D341Med (cell line): Measurements from ENCODE around the gene C2orf81.
A peak's percentile ranks its signal among the peaks of the same experiment; 100 is the strongest.
"Not testable (repeated sequence)": the region's sequence is repeated elsewhere in the genome, so short reads cannot be mapped to it uniquely, and the experiment has no call there.

Experiments
- DNase-seq: peaks from one replicate; pipeline ENCODE4 v3.0.0; 2012; ENCODE audit warnings: low spot score

The C2orf81 gene

DNA sequence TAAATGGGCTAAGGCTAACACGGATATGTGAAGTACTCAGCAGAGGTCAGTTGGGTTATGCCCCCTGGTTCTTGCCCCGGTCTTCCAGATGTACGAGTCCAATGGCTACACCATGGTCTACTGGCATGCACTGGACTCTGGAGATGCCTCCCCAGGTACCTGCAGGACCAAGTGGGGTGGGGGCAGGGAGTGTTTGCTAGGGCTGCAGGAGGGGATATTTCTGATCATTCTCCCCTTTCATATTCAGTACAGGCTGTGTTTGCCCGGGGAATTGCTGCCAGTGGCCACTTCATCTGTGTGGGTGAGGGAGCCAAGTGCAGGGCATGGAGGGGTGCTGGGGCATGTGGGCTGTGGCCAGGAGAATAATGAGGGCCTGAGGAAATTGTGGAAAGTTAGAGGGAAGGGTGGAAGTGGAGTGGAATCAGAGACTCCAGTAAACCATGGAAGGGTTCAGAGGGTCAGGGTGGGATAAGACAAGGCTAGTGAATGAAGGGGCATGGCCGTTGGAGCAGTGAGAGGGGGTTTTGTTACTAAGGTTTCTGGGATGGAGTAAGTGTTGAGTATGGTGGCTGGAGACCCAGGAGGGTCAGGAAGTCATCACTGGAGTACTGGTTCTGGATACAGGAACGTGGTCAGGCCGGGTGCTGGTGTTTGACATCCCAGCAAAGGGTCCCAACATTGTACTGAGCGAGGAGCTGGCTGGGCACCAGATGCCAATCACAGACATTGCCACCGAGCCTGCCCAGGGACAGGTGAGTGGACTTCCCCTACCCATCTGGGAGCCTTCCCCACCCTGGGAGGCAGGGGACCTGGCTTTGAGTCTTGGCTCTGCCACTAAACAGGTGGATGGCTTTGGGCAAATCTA is 2.0 kb upstream of the C2orf81 start:
- DNase-seq, result no peak

DNA sequence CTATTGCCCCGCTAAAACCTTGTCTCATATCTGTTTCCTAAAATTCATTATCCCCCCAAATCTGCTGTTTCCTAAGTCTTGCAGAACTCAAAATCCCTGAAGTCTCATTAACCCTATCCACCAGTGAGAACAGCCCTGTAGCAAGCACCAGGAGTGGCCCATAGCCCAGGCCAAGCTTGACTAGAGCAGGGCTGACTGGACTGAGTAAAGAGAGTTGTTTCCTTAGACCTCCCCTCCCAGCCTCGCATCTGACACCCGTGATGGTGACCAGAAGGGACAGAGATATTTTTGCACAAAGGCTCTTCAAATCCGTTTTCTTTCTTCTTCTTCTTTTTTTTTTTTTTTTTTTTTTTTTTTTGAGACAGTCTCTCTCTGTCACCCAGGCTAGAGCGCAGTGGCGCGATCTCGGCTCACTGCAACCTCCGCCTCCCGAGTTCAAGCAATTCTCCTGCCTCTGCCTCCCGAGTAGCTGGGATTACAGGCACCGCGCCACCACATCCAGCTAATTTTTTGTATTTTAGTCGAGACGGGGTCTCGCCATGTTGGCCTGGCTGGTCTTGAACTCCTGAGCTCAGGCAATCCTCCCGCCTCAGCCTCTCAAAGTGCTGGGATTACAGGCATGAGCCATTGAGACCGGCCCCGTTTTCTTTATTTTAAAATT is 846 bp downstream of the C2orf81 start:
- DNase-seq, result not testable (repeated sequence)

DNA sequence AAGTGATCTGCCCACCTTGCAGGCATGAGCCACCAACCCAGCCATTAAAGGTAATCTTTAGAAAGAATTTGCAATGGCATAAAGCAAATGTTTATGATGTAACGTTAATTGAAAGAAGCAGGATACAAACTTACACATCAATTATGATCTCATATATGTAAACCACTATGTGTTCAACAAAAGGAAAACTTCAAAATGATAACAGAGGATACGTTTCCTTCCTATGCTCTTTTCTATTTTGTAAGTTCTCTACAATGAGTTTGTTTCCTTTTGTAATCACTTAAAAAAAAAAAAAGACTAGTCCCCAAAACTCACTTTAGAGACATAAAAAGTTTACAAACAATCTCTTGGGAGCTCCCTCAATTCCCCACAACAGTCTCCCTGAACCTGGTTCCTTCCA is 1.4 kb downstream of the C2orf81 start:
- DNase-seq, result no peak

DNA sequence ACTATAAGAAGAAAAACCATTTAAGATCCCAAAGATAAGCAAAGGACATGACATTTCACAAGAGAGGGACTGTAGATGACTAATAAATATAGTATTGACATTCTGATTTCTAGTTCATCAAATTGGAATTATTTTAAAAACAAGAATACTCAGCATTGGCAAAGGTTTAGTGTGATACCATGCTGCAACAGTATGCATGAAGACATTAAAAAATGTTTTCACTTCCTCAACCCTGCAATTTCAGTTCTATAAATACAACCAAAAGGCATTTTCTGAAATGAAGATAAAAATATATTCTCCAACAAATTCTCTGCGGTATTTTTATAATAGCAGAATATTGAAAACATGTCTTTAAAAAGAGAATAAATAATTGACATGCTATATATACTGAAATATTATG is 2.1 kb downstream of the C2orf81 start:
- DNase-seq, result no peak

DNA sequence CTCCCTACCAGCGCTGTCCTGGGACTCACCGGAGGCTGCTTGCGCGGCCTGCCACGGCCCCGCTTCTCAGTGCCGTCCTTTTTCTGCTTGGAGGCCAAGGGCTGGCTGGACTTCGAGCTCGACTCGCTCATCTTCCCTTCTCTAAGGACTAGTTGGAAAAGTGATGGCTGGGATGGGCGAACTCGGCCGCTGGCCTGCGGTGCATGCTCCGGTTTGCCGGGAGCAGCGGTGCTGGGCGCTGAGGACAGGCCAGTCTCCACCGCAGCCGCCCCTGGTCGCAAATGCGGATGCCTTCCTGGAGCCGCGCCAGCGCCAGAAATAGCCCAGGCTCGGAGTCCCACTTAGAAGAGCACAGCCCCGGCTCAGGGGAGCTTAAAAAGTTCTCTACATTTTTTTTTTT is 3.1 kb downstream of the C2orf81 start:
- no peak for DNase-seq

DNA sequence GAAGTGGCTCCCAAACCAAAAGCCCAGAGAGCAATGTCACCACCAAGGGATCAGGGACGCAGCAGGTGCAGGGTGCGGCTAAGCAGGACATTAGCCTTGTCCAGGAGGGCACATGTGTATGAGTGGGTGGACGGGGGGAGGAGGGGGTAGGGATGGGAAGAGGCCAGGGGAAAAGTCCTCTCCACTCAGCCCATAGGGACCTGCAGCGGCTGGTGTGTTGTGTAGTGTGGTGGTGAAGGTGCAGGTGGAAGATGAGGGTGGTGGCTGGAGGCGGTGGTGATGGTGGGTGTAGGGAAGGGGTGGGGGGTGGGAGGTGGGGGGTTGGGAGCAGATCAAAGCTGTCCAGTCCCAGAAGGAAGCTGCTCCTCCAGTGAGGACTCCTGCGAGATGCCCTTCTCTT is 3.7 kb downstream of the C2orf81 start:
- no peak for DNase-seq

DNA sequence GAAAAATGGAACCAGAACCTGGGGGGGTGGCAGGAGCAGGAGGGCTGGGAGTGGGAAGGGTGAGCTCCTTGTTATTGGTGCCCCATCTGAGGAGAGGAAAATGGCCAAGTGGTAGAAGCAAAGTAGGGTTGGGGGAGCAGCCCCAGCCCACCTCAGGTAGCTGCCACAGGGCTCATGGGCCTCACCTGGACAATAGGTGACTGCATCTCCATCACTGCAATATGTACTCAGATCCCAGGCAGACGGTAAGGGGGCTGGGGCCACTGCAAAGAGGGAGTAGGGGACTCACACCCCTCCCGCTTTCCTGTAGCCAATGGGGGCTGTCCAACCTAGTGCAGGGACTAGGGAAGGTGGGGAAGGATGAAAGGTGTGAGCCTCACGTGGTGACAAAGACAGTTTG is 4.2 kb downstream of the C2orf81 start:
- no peak for DNase-seq

DNA sequence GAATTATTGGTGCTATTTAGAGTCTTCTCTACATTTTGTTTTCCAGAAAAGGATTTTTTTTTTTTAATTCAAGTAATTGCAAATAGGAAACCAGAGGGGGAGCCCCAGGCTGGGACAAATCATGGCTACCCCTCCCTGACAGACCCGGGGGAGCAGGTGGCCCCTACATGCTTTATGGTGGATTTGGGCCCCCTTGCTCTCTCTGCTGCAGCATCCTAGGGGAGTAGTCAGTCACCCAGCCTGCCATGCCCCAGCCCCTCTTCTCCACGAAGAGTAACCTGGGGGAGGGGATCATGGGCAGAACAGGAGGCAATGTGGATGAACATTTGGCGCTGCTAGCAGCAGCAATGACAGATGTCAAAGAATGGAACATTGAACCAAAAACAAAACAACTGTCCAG is 4.6 kb downstream of the C2orf81 start:
- peak; percentile 13 for DNase-seq

DNA sequence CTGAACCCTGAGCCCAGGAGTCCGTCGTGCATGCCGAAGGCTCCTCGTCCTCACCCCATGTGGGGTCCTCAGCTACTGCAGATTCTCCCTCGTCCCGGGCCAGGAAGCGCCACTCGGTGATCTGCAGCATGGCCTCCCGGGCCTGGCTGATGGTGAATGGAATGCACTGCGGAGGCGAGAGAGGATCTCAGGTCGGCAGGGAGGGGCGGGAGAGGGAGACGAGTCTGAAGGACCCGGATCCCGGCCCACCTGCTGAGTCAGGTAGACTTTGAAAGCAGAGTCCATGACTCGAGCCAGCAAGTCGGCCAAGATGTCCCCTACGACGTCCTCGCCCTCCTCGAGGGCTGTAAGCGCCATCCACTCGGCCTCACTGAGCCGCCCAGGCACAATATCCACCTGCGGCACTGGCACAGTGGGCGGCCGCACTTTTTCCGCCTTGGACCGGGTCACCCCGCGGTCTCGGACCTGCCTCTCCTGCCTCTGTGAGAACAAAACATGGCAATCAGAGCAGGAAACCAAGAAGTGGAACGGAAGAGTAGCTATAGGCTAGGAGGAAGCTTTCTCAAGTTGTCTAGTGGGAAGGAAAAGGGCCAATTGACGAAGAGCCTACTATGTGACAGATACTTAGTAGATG is 5.5 kb downstream of the C2orf81 start:
- peak; percentile 14 for DNase-seq

DNA sequence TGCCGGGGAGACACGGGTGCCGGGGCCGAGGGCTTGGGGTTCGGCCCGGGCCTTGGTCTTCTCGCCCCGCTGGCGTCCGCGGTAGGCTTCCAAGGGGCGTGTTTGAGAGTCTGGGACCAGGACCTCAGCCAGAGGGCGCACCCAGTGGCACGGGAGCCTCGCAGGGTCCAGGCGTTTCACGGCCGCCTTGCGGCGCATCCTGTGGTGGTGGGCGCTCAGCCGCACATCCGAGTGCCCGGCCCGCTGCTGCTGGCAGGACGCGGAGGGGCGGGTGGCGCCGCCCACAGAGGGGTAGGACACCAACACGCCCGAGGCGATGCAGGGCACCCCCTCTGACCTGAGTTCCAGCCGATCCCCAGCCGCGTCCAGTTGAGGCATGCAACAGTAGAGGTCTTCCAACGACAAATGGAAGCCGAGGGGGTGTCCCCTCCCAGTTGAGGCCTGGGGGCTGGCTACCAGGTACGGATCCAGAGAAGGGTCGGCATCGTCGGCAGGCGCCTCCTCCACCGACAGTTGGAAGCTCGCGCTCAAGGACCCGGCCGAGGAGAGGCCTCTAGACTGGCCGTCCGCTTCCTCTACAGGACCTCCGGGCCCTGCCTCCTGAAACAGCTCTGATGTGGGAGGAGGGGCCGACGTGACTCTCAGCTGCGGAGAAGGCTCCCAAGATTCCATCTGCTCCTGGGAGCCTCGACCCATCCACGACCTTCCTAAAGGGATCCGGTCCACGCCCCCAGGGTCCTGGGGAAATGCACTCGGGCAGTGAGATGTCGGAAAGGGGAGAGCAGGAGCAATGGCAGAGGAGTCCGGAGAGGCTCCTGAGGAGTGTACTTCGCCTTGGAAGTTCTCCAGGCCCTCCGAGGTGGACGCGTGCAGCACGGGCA is 6.3 kb downstream of the C2orf81 start:
- no peak for DNase-seq

DNA sequence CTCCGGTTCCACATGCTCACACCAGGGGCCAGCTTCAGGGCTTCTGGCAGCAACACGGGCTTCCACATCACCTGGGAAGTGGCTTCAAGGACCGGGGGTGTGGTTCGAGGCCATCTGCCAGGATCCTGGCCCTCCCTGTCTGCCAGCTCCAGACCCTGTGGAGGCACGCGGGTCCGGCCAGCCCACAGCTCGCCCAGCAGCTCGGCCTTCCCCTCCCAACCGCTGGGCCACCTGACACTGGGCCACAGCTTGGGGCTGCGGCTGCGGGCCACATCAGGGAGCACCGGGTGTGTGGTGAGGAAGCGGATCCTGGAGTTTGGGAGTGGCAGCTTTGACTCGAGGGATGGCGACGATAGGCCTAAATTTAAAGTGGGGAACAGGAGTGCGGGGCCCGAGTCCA is 7.0 kb downstream of the C2orf81 start:
- DNase-seq, result no peak

DNA sequence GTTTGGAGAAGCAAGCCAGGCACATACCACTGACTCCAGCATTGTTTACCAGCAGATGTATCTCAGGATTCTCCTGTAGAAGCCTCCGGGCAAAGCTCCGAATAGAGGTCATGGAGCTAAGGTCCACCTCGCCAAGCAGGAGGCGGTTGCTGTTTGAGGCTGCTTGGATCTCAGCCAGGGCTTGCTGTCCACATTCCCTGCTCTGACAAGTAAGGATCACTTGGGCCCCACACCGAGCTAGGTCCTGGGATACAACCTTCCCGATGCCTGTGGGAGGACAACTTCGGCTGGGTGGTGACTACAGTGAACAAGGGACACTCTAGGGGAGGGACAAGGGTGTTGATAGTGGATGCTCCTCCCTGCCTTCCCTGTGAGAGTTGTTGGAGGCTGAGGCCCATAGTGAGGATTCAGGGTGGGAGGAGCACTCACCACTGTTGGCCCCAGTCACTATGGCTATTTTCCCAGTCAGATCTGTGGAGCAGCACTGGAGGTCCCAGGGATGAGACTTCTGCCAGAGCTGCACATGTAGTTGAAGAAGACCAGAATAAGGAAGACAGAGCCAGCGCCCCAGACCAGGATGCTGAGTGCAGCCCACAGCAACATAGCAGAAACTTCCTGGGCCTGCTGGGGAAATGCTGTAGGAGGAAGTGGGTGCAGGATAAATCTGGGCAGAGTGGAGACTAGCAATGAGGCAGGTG is 8.3 kb downstream of the C2orf81 start:
- no peak for DNase-seq

DNA sequence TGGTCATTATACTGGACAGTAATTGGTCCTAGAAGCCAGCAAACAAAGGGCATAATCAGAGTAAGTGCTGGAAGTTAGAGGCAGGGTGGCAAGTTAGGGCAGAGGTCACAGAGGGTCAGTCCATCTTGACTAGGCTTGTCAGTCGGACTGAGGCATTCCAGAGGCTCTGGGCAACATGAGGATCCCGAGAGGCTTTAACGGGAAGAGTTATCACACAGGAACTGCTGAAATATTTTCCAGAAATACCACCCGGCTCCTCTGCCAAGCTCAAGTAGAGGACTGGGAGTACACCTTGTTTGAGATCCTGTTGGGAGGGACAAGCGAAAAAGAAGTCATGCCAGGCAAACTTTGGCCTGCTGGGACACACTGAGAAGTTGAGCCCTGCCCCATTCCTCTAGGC is 13.7 kb downstream of the C2orf81 start:
- DNase-seq, result no peak

DNA sequence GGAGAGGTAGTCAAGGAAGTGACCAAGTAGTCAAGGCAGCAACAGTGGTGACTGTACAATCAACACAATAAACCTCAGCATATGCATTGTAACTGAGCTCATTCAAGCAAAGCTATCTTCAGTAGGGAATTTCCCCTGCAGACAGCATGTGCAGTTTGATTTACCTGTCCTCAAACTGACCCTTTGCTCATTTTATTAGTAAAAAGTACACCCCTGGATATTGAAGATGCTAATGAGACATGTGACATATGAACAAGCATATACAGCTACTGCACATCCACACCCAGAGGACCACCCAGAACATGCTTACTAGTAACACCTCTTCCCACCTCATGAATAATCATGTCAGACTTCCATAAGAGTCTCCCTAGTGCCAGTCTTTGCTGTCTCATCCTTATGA is 15.4 kb downstream of the C2orf81 start:
- DNase-seq, result no peak

DNA sequence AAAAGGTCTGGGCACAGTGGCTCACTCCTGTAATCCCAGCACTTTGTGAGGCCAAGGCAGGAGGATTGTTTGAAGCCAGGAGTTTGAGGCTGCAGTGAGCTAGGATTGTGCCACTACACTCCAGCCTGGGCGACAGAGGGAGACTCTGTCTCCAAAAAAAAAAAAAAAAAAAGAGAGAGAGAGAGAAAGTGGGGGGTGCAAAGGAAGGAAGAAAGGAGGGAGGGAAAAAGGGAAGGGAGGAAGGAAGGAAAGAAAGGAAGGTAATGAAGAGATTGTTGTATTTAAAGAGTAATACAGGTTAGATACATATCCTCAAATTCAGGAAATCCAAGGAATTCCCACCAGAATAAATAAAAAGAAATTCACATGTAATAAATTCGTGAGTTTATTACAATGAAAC is 19.5 kb downstream of the C2orf81 start:
- DNase-seq, result no peak

DNA sequence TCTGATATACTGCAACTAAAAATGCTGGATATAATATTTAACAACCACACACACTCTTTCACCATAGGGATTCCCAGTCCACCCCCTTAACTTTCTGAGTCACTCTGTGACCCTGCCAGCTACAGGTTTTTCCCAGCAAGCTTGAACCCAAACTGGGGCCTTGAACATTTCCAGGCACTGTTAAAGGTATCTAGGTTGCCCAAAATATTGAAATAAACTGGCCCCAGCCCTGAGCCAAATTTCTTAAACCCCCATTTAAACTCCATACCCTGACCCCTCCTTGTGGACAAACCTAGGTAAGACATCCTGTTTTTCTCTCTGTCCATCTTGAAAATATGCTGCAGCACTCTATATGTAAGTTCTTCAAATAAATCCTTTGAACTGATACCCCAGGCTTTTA is 21.6 kb downstream of the C2orf81 start:
- peak; percentile 49 for DNase-seq

DNA sequence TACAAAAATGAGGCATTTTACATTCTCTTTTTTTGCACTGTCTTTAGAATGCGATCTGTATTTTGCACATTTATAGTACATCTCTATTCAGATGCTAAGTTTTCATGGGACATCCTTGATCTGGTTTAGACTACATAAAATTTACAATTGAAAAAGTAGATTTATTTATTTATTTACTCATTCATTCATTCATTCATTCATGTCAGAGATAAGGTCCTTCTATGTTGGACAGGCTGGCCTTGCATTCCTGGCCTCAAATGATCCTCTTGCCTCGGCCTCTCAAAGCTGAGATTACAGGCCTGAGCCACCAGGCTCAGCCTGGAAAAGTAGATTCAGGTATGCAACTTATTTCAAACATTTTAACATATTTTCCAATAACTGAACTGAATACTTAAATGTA is 25.3 kb downstream of the C2orf81 start:
- DNase-seq, result no peak

DNA sequence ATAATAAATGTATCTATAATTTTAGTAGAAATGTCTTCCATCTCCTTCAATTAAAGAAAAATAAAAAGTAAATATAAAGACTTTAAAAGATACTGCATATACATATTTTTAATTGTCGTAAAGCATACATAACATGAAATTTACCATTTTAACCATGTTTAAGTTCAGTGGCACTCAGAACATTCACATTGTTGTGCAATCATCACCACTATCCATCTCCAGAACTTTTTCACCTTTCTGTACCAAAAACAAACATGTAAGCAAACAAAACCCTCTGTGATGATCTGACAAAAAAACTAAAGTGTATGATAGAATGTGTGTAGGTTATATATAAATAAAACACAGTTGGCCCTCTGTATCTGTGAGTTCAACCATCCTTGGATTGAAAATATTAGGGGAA is 27.9 kb downstream of the C2orf81 start:
- no peak for DNase-seq

DNA sequence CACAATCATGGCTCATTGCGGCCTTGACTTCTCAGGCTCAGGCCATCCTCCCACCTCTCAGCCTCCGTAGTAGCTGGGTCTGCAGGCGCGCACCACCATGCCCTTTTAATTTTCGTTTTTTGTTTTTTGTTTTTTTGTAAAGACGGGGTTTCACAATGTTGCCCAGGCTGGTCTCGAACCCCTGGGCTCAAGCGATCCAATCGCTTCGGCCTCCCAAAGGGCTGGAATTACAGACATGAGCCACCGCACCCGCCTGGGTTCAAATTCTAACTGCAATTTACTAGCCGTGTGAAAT is 29.0 kb downstream of the C2orf81 start:
- no peak for DNase-seq

DNA sequence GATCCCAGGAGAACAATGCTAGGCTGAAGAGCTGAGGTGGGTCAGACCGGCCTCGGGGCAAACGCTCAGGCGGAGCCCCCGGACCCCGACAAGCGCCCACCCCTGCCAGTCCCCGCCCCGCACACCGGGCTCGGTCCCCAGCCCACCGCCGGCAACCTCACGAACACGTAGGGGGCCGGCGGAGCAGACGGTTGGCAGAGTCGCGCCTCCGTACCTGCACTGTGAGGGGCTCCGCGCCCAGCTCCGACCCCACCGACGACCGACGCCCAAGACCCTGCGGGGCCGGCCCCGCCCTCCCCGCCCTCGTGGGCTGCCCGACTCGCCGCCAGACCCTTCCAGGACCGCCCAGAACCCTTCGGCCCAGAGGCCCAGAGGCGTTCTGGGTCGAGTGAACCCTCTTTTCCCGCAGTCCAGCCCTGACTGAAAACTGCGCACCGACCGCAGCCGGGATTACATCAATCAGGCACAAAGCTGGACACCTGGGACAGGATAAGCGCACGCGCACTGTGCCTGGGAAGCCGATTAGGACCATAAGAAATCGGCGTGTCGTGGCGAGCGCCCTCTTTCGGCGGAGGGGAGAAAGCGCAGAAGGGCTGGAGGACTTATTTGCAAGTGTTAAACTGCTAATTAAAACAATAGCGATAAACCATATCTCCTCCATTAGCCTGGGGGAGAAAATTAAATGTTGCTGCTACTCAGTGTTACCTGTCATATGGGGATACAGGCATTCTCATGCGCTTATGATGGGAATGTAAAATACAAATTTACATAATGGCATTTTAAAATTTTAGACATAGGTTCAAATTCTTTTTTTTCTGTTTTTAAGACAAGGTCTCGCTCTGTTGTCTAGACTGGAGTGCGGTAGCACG is 29.6 kb downstream of the C2orf81 start:
- DNase-seq, result peak; percentile 91

DNA sequence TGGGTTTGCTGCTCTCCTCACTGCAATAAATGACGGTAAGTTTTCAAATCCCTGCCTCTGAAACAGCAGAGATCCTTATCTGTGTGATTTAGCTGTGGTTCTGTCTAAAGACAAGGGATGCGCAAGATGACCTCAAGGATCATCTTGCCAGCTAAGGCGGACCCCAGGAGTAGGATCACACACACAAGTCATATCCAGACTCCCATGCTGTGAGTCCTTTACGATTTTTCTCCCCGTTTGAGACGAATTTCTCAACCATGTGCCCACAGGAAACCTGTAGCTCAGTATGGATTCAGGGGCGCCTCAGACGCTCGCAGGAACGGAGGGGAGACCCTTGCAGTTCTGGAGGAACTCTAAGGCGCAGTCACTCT is 30.2 kb downstream of the C2orf81 start:
- DNase-seq, result no peak
